Measurements from ENCODE around the gene EMCN.
"Not testable (repeated sequence)": the region's sequence is repeated elsewhere in the genome, so short reads cannot be mapped to it uniquely, and the experiment has no call there.

Gene EMCN

GRCh38 chr4:100492129-100492528 is 25.7 kb downstream of the EMCN start:
- DNase-seq (ENCODE audit: low read depth): no peak

DNA sequence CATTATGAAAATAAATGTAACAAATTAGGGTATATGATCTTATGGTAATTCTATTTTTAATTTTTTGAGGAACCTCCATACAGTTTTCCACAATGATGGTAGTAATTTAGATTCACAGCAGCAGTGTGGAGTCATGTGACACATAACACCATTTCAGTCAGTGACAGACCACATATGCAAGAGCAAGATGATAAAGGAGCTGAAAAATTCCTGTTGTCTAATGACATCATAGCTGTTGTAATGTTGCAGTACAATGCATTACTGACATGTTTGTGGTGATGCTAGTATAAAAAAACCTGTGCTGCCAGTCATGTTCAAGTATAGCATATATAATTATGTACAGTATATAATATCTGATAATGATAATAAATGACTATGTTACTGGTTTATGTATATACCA is 28.5 kb downstream of the EMCN start:
- DNase-seq (ENCODE audit: low read depth): no peak

- no peak for DNase-seq (ENCODE audit: low read depth)
Measured at GRCh38 chr4:100486496-100486895, 31.3 kb downstream of the EMCN start.

GRCh38 chr4:100483796-100484195 is 34.0 kb downstream of the EMCN start:
- DNase-seq (ENCODE audit: low read depth): no peak

DNA sequence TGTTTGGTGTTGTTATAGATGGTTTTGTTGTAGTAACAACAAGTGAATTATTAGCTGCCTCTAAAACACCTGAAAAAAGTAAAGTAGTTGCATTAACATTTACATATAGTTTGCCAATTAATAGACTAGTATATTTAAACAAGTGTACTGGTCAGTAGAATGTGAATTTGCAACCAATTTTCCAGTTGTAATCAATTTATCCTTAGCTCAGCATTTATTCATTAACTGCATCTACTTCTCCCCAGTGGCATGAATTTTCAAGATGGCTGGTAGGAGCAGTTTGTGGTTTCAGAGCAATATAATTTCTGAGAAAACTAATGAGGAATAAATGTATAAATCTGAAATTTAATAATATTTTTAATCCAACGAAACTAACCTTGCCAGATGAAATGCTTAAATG is 37.9 kb downstream of the EMCN start:
- no peak for DNase-seq (ENCODE audit: low read depth)

DNA sequence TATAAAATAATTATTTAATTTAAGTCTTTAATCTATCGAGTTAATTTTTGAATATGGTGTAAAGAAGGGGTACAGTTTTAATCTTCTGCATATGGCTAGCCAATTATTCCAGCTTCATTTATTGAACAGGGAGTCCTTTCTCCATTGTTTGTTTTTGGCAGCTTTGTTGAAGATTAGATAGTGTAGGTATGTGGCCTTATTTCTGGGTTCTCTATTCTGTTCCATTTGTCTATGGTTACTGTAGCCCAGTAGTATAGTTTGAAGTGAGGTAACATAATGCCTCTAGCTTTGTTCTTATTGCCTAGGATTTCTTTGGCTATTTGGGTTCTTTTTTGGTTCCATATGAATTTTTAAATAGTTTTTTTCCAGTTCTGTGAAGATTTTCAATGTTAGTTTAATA is 48.3 kb downstream of the EMCN start:
- no peak for DNase-seq (ENCODE audit: low read depth)

GRCh38 chr4:100466501-100466900 is 51.3 kb downstream of the EMCN start:
- DNase-seq (ENCODE audit: low read depth): no peak

GRCh38 chr4:100461807-100462605 is 55.8 kb downstream of the EMCN start:
- peak; percentile 72 for DNase-seq (ENCODE audit: low read depth)

GRCh38 chr4:100450449-100450848 is 67.4 kb downstream of the EMCN start:
- DNase-seq (ENCODE audit: low read depth): peak; percentile 66

DNA sequence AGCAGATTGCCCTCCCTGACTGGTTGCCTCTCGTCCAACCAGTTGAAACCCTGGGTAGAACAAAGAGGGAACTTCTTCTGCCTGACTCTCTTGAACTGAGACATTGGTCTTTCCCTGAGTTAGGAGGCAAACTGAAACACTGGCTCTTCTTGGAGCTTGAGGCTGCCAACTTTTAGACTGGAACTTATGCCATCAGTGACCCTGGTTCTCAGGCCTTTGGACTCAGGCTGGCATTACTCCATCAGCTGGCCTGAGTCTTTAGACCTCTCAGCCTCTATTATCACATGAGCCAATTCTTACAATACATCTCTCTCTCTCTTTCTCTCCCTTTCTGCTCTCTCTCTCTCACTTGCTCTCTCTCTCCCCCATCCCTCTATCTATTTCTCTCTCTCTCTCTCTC is 86.4 kb downstream of the EMCN start:
- DNase-seq (ENCODE audit: low read depth): no peak

GRCh38 chr4:100430451-100430850 is 87.4 kb downstream of the EMCN start:
- no peak for DNase-seq (ENCODE audit: low read depth)

GRCh38 chr4:100429616-100430015 is 88.2 kb downstream of the EMCN start:
- no peak for DNase-seq (ENCODE audit: low read depth)

- peak; percentile 62 for DNase-seq (ENCODE audit: low read depth)
Measured at GRCh38 chr4:100428051-100428450, 89.8 kb downstream of the EMCN start.

- DNase-seq (ENCODE audit: low read depth): no peak
Measured at GRCh38 chr4:100424376-100424775, 93.4 kb downstream of the EMCN start.

DNA sequence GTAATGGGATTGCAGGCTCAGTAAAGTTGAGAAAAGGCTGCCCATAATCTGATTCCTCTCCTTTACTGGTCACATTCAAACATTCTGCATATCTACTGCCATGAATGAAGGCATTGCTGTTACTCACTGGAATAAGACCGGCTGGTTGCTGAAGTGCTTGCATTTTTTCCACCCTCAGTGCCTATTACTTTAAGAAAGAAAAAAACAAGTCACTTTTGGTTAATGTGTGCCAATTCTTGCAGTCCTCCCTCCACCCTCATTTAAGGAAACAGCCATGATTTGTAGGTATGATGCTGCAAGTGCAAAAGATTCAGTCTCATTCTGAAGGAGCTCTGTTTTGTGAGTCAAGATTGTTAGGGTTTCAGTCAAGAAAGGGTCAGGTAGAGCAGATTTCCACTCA is 94.9 kb downstream of the EMCN start:
- no peak for DNase-seq (ENCODE audit: low read depth)

DNA sequence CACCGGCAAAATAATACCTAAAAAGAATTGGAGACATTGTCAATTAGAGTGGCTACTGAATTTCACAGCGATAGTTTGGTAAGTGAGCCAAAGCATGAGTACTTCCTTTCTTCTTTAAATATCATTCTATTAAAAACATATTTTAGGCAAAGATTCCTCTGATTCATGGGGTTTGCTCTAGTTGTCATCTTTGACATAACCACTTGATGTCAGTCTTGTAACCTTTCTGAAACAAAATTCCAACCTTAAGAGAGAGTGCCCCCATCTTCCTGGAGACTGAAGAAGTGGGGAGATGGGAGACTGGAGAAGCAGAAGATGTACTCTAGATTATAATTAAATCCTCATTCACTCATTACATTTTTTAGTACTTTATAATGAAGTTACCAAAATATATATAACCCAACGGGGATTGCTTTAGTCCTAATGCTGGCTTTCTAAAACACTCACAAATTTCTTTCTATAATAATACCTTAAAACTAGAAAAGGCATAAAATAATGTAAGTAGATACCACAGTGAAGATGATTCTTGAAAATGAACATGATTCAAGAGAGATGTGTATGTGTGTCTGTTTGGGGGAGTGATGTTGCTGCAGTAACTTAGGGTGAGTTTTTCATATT is 96.4 kb downstream of the EMCN start:
- DNase-seq (ENCODE audit: low read depth): peak; percentile 54

GRCh38 chr4:100420571-100420970 is 97.3 kb downstream of the EMCN start:
- peak; percentile 8 for DNase-seq (ENCODE audit: low read depth)

DNA sequence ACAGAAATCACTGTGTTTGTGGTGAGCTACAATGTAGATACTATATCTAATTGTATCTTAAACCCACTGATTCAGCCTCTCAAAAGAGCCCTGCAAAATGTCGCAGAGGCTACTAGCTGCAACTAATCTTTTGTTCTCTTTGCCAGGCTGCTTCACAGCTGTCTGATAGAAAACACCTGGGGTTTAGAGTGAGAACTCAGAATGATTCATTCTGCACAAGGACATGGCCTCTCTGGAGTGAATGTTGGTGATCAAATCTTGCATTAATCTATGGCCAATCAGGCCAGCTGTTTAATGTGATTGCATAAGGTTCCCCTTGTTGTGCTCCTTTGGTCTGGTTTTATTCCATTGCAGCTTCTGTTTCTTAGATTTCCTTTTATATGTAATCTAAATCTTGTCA is 100.3 kb downstream of the EMCN start:
- DNase-seq (ENCODE audit: low read depth): no peak

- DNase-seq (ENCODE audit: low read depth): peak; percentile 5
Measured at GRCh38 chr4:100414016-100414790, 103.6 kb downstream of the EMCN start.

DNA sequence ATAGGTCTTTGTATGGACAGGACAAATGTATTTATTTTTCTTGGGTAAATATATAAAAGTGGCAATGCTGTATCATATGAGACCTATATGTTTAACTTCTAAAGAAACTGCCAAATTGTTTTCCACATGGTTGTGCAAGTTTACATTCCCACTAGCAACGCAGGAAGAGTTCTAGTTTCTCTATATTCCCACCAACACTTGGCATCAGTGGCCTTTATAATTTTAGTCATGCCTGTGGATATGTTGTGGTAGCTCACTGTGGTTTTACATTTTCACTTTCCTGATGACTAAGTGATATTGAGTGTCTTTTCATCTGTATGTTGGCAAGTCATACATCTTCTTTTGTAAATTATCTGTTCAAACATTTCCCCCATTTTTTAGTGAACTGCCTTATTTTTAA is 126.0 kb downstream of the EMCN start:
- DNase-seq (ENCODE audit: low read depth): peak; percentile 50

DNA sequence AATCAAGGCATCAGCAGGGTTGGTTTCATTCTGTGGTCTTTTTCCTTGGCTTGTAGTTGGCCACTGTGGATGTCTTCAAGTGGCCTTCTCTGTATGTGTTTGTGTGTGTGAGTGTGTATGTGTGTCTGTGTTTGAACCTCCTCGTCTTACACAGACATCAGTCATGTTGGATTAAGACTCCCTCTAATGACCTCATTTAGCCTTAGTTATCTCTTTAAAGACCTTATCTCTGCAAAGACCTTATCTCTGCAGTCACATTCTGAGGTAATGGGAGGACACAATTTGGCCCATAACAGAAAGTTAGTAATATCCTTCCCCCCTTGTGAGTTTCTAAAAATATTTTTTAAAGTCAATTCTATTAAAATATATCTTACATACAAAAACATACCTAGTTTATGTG is 126.7 kb downstream of the EMCN start:
- DNase-seq (ENCODE audit: low read depth): no peak

DNA sequence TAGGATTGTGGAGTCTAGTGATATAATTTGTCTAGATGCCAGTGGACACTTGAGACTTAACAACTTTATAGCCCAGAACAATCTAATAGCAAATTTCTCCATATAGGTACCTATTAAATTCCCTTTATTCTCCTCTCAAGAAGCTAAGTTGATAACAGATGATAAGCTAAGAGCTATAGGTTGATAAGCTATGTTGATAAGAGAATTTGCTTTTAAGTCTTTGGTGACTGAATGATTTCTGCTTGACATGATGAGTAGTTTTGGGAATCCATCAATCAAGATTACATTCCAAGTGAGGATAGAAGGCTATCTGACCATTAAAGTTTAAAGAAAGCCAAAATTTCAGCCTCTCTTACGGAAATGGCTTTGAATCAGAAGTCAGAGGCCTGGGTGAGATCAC is 131.6 kb downstream of the EMCN start:
- no peak for DNase-seq (ENCODE audit: low read depth)

- DNase-seq (ENCODE audit: low read depth): not testable (repeated sequence)
Measured at GRCh38 chr4:100380401-100380800, 137.4 kb downstream of the EMCN start.
